ENCODE results near the gene GSTT4.
"Not testable (repeated sequence)": the region's sequence is repeated elsewhere in the genome, so short reads cannot be mapped to it uniquely, and the experiment has no call there.

Gene GSTT4

DNA sequence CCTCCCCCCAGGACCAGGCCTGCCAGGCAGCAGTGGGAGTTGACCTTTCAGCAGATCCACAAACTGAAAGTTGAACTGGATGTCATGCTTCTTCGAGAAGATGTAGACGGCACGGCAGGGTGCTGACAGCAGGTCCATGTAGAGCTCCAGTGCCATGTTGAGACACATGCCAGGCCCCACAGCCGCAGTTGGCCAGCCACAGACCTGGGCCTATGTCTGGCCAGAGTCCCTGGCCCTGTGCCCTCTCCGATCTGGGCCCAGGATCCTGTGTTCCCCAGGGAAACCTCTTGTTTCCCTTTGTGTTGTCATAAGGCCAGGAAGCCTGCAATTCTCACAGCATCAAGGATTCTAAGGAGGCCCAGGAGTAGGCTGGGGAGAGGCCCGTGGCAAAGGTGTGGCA lies at the start of gene GSTT4:
GSTT4 (minus strand) TSS at position 253 of the 400 bp plus-strand sequence; CDS start at position 156, 97 bp downstream.
- FAIRE-seq (no peak), DNase-seq (ENCODE audit: low spot score) (no peak)

DNA sequence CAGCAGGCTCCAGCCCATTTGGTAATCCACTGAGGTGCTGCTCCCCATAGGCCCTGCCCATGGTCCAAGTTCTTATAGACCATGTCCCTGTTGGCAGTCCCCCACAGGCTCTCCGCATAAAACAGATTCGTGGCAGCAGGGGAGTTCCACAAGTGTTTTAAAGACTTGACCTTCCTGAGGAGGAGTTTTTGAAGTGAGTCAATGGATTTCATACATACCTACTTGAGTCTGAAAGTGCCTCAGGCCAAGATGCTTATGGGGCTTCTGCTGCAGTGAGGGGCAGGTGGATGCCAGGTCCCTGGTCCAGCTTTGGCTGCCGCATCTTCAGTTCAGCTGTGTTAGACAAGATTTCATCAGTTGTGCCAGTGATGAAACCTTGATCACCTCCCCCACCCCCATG lies 49.1 kb upstream of the GSTT4 start:
- FAIRE-seq (no peak), DNase-seq (ENCODE audit: low spot score) (no peak)

DNA sequence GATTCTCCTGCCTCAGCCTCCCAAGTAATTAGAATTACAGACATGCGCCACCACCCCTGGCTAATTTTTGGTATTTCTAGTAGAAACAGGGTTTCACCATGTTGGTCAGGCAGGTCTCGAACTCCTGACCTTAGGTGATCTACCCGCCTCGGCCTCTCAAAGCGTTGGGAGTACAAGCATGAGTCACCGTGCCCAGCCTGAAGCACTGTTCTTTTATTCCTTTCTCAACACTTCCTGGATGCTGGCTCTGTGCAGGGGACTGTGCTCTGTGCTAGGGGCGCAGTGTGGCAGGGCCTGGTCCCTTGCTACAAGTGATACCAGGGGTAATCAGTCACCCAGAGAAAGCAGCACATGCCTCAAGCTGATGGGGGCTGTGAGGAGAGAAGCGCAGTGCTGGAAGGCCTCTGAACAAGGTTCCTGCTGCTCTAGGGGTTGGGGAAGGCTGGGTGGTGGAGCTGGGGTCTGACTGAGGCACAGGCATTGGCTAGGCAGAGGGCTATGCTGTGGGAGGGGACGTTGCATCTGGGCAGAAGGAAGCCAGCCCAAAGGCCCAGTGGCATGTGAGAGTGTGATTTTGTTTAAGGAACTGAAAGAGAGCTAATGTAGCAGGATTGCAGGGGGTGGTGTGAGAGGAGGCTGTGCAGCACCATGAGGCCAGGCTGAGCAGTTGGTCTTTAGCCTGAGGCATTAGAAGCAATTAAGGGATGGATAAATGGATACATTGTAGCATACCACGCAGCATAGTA lies 48.4 kb upstream of the GSTT4 start:
- DNase-seq (ENCODE audit: low spot score) (no peak), FAIRE-seq (no peak)

DNA sequence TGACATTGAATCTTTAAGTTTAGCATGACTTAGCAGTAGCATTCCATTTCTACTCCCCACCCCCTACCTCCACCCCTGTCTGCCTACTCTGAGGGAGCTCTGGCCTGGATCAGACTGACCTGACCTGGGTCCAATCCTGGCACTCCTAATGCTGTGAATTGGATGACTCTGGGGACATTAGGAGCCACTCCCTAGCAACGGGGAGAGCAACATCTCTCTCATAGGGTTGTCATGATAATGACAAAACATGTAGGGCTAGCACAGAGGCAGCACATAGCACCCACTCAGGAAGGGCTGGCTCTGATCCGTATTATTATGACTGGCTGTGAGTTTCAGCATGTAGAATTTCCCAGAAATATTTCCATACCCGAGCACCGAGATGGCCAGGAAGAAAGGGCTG lies 46.3 kb upstream of the GSTT4 start:
- FAIRE-seq: no peak

DNA sequence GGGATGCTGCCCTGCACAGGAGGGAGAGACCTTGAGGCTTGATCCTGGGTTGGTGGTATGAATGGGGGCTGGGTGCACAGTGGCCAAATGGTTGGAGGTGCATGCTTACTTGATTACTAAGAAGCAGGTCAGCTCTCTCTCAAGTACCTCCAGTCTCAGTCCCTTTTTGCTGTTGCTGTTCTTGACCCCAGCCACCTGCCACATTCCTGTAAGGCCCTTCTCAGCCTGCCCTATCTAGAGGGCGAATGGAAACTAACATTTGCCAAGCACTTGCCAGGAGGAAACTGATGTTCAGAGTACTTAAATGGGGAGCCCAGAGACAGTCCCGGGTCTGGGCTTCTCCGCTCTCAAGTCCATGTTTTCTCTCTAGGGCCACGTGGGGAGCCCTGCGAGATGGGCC lies 45.8 kb upstream of the GSTT4 start:
- FAIRE-seq: no peak
- no peak for DNase-seq (ENCODE audit: low spot score)

More for the DNA sequence above, 46.3 kb upstream of the GSTT4 start:
- DNase-seq (ENCODE audit: low spot score): no peak

DNA sequence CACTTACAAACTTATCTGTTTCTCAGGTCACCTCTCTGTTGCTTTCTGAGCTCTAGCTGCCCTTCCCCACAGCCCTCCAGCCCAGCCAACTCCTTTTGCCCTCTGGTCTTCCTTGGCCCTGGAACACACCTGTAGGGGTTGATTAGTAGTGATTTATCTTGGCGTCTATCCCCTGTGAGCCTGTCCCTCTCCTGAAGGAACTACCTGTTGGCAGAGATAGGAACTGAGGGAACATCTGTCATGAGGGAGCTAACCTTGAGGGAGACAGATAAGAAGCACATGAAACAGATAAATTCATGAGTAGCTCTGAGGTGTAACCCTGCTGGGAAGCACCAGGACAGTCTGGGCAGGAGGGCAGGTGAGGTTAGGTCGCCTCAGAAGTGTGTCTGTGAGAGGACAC lies 44.7 kb upstream of the GSTT4 start:
- FAIRE-seq (no peak), DNase-seq (ENCODE audit: low spot score) (no peak)

DNA sequence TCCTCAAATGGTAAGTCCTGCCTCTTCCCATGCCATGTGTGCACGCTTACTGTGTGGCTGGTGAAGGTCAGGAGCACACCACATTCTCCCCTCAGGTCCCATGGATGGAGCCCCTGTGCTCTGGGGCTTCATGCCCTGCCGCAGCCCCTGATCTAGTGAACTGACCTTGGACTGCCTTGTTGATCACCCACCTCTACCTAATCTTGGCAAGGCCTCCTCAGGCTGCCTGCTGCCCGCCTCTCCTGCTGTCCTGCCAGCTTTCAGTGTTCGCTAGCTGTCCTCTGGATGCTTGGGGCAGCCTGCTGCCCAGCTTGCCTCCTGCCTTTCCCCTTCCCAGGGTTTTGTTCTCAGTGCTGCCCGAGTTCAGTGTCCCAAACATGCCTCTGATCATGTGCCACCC lies 44.0 kb upstream of the GSTT4 start:
- FAIRE-seq (no peak), DNase-seq (ENCODE audit: low spot score) (no peak)

DNA sequence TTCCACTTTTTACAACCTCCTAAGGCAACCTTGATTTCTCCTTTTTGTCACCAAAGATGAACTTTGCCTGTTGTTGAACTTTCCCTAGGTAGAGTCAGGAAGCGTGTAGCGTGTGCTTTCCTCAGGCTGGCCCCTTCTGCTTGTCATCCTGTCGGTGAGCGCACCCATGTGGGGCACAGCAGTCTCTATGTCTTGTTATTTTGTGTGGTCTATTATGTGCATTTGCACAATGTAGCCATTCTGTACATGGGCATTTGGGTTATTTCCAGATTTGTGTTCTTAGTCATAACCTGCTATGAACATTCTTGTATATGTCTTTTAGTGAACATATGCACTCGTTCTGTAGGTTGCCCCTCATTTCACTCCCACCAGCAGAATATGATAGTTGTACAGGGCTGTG lies 40.8 kb upstream of the GSTT4 start:
- DNase-seq (ENCODE audit: low spot score) (no peak), FAIRE-seq (no peak)

DNA sequence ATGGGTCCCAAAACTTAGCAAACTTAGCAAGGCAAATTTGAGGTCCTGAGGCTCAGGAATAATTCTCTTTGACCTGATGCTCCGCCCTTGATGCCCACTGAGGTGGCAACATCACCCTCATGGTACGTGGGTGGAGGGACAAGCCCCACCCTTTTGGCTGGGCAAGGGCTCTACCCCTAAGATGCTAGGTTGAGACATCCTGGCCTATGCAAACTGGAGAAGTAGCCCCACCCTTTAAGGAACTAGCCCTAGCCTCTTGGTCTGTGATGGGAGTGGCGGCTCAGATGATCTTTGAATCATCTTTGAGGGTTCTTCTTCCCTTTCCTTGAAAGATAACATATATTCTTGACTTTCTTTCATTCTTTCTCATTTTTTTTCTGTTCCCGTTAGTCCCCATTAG lies 38.7 kb upstream of the GSTT4 start:
- DNase-seq (ENCODE audit: low spot score) (no peak), FAIRE-seq (no peak)

DNA sequence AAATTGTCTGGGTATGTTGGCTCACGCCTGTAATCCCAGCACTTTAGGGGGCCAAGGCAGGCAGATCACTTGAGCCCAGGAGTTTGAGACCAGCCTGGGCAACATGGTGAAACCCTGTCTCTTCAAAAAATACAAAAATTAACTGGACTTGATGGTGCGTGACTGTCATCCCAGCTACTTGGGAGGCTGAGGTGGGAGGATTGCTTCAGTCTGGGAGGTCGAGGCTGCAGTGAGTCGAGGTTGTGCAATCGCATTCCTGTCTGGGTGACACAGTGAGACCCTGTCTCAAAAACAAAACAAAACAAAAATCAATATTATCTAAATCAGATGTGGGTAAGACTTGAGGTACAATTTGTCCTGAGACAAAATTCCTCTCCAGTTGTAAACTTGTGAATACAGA lies 38.2 kb upstream of the GSTT4 start:
- not testable (repeated sequence) for DNase-seq (ENCODE audit: low spot score); FAIRE-seq

DNA sequence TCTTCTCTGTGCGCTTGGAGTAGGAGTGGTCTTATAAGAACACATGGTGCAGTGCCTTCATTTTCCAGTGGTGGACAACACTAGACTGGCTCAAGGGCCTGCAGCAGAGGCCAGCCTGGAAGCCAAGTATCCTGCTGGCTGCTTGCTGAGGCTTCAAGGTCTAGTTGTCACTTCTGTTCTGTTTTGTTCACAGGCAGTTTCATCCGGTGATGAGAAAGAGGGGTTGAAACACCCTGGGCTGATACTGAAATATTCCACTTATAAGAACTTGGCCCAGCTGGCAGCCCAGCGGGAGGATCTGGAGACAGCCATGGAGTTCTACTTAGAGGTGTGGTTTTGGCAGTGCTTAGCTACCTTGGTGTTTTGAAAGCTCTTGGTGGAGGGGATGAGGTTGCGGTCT lies 35.7 kb upstream of the GSTT4 start:
- DNase-seq (ENCODE audit: low spot score) (no peak), FAIRE-seq (no peak)

DNA sequence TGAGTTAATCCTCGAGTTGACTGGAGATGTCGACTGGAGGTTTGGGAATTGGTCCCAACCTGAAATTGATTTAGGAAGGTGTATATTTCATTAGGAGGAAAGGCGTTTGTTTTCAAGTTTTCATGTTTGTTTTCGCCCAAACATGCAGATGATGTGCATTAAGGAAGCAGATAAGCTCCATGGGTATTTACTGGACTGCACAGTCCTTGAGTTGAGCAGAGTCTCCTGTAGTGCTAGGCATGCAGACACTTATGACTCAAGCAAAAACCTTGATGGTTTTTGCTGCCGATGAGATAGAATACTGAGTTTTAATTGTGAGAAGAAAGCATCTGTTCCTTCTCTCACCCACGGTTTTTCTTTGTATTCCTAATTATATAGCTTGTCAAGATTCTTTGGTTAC lies 33.8 kb upstream of the GSTT4 start:
- no peak for FAIRE-seq

DNA sequence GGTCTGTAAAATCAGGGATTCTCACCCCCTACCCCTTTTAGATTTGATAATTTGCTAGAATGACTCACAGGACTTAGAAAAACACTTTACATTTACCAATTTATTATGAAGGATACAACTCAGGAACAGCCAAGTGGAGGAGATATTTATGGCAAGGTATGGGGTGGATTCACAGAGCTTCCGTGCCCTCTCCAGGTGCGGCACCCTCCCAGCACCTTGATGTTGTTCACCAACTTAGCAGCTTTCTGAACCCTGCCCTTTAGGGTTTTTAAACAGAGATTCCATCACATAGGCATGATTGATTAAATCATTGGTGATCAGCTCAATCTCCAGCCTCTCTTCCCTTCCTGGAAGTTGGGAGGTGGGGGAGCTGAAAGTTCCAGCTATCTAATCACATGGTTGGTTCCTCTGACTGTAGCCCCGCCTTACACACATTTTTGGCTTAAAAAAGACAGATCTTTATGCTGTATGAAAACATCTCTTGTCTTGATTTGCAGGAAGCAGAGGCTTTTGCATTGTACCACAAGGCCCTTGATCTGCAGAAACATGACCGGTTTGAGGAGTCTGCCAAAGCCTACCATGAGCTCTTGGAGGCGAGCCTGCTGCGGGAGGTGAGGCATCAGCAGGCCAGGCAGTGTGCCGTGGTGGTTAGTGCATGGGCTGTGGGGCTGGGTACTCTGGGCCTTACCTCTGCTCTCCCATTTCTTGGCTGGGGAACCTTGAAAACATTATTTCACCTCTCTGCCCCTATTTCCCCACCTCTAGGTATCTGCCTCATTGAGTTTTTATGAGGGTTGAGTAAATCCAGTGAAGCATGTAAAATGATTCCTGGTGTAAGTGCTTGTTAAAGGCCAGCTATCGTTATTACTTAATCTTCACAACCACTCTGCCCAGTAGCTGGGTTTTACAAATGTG lies 32.9 kb upstream of the GSTT4 start:
- FAIRE-seq (no peak), DNase-seq (ENCODE audit: low spot score) (no peak)

More for the DNA sequence above, 33.8 kb upstream of the GSTT4 start:
- no peak for DNase-seq (ENCODE audit: low spot score)

DNA sequence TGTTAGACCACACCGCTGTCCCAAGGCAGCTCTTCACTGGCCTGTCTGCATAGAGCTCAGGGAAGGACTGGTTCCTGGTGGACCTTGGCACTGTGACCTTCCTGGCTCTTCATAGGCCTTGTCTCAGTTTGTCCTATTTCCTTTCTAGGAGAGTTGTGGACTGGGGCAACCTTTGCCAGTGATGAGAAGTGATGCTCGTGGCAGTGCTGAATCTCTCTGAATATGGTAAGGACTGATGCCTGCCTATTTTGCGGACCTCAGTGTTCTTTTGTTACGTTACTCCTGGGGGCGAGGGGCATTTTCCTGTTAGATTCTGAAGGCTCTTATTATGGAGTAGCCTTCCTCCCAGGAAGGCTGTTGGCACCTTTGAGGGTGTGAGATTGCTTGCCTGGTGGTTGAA lies 30.0 kb upstream of the GSTT4 start:
- FAIRE-seq (no peak), DNase-seq (ENCODE audit: low spot score) (no peak)

DNA sequence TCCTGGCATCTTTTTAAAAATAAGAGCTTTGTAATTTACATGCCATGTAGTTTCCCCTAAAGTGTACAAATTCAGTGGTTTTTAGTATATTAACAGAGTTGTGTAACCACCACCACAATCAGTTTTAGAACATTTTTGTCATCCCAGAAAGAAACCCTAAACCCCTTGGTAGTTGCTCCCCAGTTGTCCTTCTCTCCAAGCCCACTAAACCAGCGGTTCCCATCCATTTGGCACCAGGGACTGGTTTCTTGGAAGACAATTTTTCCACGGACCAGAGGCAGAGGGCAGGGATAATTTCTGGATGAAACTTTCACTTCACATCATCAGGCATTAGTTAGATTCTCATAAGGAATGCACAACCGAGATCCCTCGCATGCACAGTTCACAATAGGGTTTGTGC lies 28.5 kb upstream of the GSTT4 start:
- DNase-seq (ENCODE audit: low spot score) (no peak), FAIRE-seq (no peak)

DNA sequence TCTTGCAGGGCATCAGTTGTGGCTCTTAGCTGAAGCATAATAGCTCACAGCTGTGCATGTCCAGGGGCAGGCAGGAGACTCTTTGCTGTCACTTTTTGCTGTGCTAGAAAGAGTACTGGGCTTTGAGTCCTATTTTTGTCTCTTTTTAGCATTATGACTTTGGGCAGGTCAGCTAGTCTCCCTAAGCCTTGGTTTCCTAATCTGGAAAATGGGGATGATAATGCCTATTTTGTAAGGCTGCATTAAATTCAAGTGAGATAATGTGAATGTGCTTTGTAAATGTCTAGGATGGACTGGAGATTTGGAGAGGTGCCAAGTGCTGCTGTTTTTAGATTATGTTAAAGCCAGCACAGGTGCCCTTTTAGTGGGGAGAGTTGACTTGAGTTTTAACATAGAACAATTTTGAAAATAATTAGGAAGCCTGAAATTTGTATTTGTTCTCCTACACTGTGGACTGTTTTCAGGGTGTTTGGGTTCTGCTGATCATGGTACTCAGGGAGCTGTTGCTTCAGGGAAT lies 25.0 kb upstream of the GSTT4 start:
- FAIRE-seq (no peak), DNase-seq (ENCODE audit: low spot score) (no peak)

DNA sequence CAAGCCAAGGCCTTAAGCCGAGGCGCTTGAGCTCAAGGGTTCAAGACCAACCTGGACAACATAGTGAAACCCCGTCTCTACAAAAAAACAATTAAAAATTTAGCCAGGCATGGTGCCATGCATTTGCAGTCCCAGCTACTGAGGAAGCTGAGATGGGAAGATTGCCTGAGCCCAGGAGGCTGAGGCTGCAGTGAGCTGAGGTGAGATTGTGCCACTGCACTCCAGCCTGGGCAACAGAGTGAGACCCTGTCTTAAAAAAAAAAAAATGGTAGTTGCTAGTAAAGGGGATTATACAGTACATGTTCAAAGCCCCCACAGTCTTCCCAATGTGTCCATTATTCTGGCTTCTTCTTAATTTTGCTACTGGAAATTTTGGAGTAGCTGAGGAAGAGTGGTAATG lies 24.1 kb upstream of the GSTT4 start:
- FAIRE-seq (no peak), DNase-seq (ENCODE audit: low spot score) (no peak)

DNA sequence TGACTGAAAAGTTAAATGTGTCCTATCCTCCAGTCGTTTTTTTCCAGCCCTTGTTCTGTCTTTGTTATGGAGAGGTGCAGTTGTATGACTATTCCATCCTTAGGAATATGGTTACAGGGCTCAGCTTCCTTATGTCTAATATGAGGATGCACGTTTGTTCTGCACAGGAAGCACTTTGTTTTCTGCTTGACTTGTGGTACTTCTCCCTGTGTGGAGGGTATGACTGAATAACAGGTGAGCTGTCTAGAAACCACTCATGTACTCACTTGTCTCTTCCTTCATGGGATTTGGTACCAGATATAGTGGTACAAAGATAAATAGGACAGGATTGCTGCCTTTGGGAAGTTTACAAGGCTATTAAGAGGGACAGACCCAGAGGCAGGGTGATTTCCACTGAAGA lies 23.3 kb upstream of the GSTT4 start:
- FAIRE-seq (no peak), DNase-seq (ENCODE audit: low spot score) (no peak)

DNA sequence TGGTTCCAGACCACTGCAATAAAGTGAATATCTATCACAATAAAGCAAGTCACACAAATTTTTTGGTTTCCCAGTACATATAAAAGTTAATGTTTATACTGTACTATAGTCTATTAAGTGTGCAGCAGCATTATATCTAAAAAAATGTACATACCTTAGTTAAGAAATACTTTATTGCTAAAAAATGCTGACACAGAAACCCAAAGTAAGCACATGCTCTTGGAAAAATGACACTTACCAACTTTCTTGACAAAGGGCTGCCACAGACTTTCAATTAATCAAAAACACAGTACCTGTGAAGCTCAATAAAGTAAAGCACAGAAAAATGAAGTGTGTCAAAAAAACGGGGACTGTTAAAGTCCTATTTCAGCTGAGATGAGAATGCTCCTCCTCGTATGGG lies 22.7 kb upstream of the GSTT4 start:
- no peak for DNase-seq (ENCODE audit: low spot score)
- FAIRE-seq: peak; percentile 18

DNA sequence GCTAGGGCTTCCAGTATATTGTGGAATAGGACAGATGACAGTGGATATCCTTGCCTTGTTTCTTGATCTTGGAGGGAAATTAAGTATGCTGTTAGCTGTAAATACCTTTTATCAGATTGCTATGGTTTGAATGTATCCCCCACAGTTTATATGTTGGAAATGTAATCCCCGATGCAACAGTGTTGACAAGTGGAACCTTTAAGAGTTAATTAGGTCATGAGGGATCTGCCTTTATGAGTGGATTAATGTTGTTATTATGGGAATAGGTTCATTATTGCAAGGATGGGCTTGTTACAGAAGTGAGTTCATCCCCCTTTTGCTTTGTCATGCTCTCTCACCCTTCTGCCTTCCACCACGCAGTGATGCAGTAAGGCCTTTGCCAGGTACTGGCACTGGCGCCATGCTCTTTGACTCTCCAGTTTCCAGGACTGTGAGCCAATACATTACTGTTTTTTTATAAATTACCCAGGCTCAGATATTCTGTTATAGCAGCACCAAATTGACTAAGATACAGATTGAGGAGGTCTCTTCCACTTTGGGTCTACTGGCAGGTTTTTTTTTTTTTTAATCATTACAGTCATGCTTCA lies 22.2 kb upstream of the GSTT4 start:
- FAIRE-seq (no peak), DNase-seq (ENCODE audit: low spot score) (no peak)

DNA sequence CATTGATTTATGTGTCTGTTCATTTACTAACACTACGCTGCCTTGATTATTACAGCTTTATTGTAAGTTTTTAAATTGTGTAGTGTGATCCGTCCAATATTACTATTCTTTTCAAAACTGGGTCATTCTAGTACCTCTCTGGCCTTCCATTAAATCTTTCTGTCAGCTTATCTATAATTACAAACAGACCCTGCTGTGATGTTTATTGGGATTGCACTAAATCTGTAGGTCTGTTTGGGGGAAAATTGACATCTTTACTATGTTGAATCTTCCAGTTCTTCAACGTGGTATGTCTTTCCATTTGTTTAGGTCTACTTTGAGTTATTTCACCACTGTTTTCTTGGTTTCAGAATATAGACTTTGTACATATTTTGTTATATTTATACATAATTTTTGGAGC lies 21.5 kb upstream of the GSTT4 start:
- FAIRE-seq (no peak), DNase-seq (ENCODE audit: low spot score) (no peak)

DNA sequence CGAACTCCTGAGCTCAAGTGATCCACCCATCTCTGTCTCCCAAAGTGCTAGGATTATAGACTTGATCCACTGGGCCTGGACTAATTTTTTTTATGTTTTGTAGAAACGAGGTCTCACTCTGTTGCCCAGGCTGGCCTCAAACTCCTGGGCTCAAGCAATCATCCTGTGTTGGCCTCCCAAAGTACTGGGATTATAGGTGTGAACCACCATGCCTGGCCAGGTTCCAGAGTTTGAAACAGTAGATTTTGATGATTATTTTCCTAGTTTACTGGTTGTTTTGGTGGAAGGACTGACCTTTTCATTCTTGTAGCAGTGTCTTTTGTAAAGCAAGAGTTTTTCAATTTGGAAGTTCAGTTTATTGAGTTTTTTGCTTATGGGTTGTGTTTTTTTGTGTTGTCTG lies 20.8 kb upstream of the GSTT4 start:
- DNase-seq (ENCODE audit: low spot score) (no peak), FAIRE-seq (no peak)
